CD14-positive monocyte (primary cell): ENCODE data around the gene SYMPK. TPM values are rescaled to one million over a fixed set of nuclear protein-coding genes. Genes with fewer than 3 reads are reported as not detected.

Experiments used
- DNase-seq, 3 donors: peaks; one replicate each; pipeline ENCODE4 v3.0.0-alpha.2; 2011 to 2022
- H2AFZ ChIP-seq: 2 replicates; pipeline ENCODE4 v1.6.0; 2012; ENCODE audit warnings: mild to moderate bottlenecking, low read depth, low read length, inconsistent platforms; ENCODE audit not compliant: insufficient read depth, poor library complexity, severe bottlenecking
- H3K27ac ChIP-seq, 2 donors: 1 replicate in 1 of 2; 2 replicates in 1 of 2; pipeline ENCODE4 v1.5.1; 2012 to 2013; ENCODE audit warnings: low read length in 2 of 2, control low read depth in 1 of 2, inconsistent platforms in 1 of 2, low read depth in 1 of 2, mild to moderate bottlenecking in 1 of 2
- H3K27me3 ChIP-seq, 2 donors: one replicate each; pipeline versions ENCODE4 v1.6.0 to v1.6.1; 2011 to 2013; ENCODE audit warnings: low read length in 2 of 2; ENCODE audit not compliant: control insufficient read depth in 2 of 2, insufficient read depth in 2 of 2
- H3K36me3 ChIP-seq, 2 donors: replicated peaks in 1 of 2; 1 replicate in 1 of 2; 2 replicates in 1 of 2; pipeline versions ENCODE4 v1.5.1 to v1.6.1; 2012 to 2013; ENCODE audit warnings: low read length in 2 of 2, control low read depth in 1 of 2, inconsistent platforms in 1 of 2, mild to moderate bottlenecking in 1 of 2; ENCODE audit not compliant: insufficient read depth in 2 of 2, control insufficient read depth in 1 of 2
- H3K4me1 ChIP-seq, 2 donors: 1 replicate in 1 of 2; 2 replicates in 1 of 2; pipeline versions ENCODE4 v1.5.1 to v1.6.1; 2012 to 2013; ENCODE audit warnings: low read length in 2 of 2, control low read depth in 1 of 2, inconsistent platforms in 1 of 2, mild to moderate bottlenecking in 1 of 2, moderate library complexity in 1 of 2; ENCODE audit not compliant: insufficient read depth in 2 of 2, control insufficient read depth in 1 of 2
- H3K4me2 ChIP-seq: replicated peaks from 2 replicates; pipeline ENCODE3; 2012; ENCODE audit warnings: low read length, moderate library complexity, mild to moderate bottlenecking; ENCODE audit not compliant: poor library complexity, severe bottlenecking; ENCODE audit errors: extremely low read depth
- H3K4me3 ChIP-seq, 3 experiments: fragments of 200-600 bp in 1 of 3; sonication (generic) in 1 of 3; replicated peaks in 1 of 3; 1 replicate in 2 of 3; 2 replicates in 1 of 3; pipeline ENCODE4 v1.5.1; 2011 to 2013; ENCODE audit warnings: low read length in 3 of 3, mild to moderate bottlenecking in 3 of 3, control low read depth in 2 of 3, low read depth in 2 of 3, inconsistent platforms in 1 of 3, moderate library complexity in 1 of 3
- H3K79me2 ChIP-seq: 2 replicates; pipeline ENCODE4 v1.6.0; 2012; ENCODE audit warnings: mild to moderate bottlenecking, control low read depth, inconsistent platforms, low read length, moderate library complexity; ENCODE audit not compliant: insufficient read depth
- H3K9ac ChIP-seq: 2 replicates; pipeline ENCODE4 v1.6.0; 2017; ENCODE audit warnings: low read length, mild to moderate bottlenecking; ENCODE audit not compliant: insufficient read depth, poor library complexity, severe bottlenecking
- H3K9me3 ChIP-seq, 2 donors: replicated peaks in 1 of 2; 1 replicate in 1 of 2; 2 replicates in 1 of 2; pipeline versions ENCODE4 v1.5.1 to v1.6.1; 2012 to 2013; ENCODE audit warnings: low read length in 2 of 2, control low read depth in 1 of 2; ENCODE audit not compliant: control insufficient read depth in 1 of 2, insufficient read depth in 1 of 2
- H4K20me1 ChIP-seq: 2 replicates; pipeline ENCODE4 v1.6.0; 2012; ENCODE audit warnings: mild to moderate bottlenecking, low read length, control low read depth, moderate library complexity; ENCODE audit not compliant: insufficient read depth
- H3K27ac Mint-ChIP-seq, 7 donors: one replicate each; pipeline ENCODE4 v1.8.0; 2020; ENCODE audit warnings: mild to moderate bottlenecking in 7 of 7, mixed read lengths in 7 of 7, moderate library complexity in 6 of 7, inconsistent platforms in 2 of 7
- H3K27me3 Mint-ChIP-seq, 3 donors: one replicate each; pipeline ENCODE4 v1.8.0; 2021 to 2022; ENCODE audit warnings: low read depth in 3 of 3, mild to moderate bottlenecking in 3 of 3, mixed read lengths in 3 of 3, moderate library complexity in 3 of 3, inconsistent platforms in 1 of 3
- H3K36me3 Mint-ChIP-seq, 2 donors: one replicate each; pipeline ENCODE4 v1.8.0; 2020; ENCODE audit warnings: mixed read lengths in 2 of 2, inconsistent platforms in 1 of 2, mild to moderate bottlenecking in 1 of 2
- H3K4me1 Mint-ChIP-seq: one replicate; pipeline ENCODE4 v1.8.0; 2020; ENCODE audit warnings: mild to moderate bottlenecking, mixed read lengths
- H3K4me3 Mint-ChIP-seq, 2 donors: one replicate each; pipeline ENCODE4 v1.8.0; 2020; ENCODE audit warnings: mild to moderate bottlenecking in 2 of 2, mixed read lengths in 2 of 2, moderate library complexity in 1 of 2
- H3K9me3 Mint-ChIP-seq, 7 donors: one replicate each; pipeline ENCODE4 v1.8.0; 2020 to 2022; ENCODE audit warnings: mixed read lengths in 7 of 7, mild to moderate bottlenecking in 6 of 7, moderate library complexity in 6 of 7, inconsistent platforms in 2 of 7
- WGBS: methylation state at CpG from one replicate; pipeline ENCODE4 v1.1.5; 2013; ENCODE audit warnings: missing lambda C conversion rate; ENCODE audit not compliant: insufficient coverage; 5-methylcytosine and 5-hydroxymethylcytosine counted together
- intact Hi-C, 2 donors: fragments of 100-400 bp; cut with micrococcal nuclease; formaldehyde crosslinking; loops; one replicate each; pipeline versions ENCODE4 v1.15.0 to v1.15.1; 2023
- polyA plus RNA-seq, 3 donors: library from polyadenylated mRNA; depleted of rRNA in 1 of 3; unstranded in 2 of 3; stranded (reverse) in 1 of 3; fragments of 300-500 nt in 2 of 3; fragments of >200 nt in 1 of 3; fragmentation: Illumina TruSeq in 2 of 3; gene quantifications; 1 replicate in 2 of 3; 2 replicates in 1 of 3; pipeline ENCODE4 v1.2.3, GENCODE V29; 2012 to 2021
- TF ChIP-seq, protein P1 (sequence below): fragments of 200-600 bp; IDR thresholded peaks from one replicate; pipeline ENCODE4 v1.8.0; 2022; ENCODE audit warnings: antibody characterized with exemption, mild to moderate bottlenecking

SYMPK gene
- polyA plus RNA-seq, 3 donors, result 5.6 to 96.1 (median 15.7) TPM

DNA sequence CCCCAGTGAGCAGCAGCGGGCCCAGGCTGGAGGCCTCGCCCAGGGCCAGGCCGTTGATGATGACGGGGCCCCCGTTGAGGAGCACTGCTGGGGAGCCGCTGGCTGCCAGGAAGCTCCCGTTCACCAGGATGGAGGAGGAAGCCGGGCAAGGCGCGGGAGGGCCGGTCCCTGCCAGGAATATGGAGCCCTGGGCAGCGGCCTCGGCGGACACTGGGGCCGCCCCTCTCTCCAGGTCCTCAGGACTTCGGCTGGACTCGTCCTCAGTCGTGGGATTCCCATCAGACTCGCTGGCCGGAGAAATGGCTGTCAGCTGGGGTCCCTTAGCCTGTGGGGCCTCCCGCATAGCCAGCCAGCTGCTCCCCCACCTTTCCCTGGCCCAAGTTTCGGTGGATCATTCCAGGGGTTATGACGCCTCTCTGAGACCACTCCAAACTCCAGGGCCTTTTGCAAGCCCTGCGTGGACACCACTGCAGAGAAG, 96.0 kb downstream of the SYMPK start:
- Mint-ChIP-seq H3K36me3 (peaks cover 4 to 6% of the 10 kb centered on the region in 2 donors), H3K27ac (no peak overlapping the region), H3K4me3 (peak overlapping the region in 1 of 2 donors; percentile 71), H3K27me3 (peaks cover 64 to 97% (median 77%) of the 10 kb centered on the region in 3 donors), H3K9me3 (peaks cover 0 to 20% (median 11%) of the 10 kb centered on the region in 7 donors), H3K4me1 (peaks cover 22% of the 10 kb centered on the region)
- H3K9ac ChIP-seq, result no peak overlapping the region
- H3K4me3 ChIP-seq, result no peak overlapping the region
- H3K9me3 ChIP-seq, result peaks cover 6 to 7% of the 10 kb centered on the region in 2 donors
- H3K27me3 ChIP-seq, result peaks cover 36 to 84% of the 10 kb centered on the region in 2 donors
- WGBS, result 88% methylated on average over 23 of the region's 24 CpGs
- peaks cover 29% of the 10 kb centered on the region for H4K20me1 ChIP-seq
- TF ChIP-seq, protein P1, sequence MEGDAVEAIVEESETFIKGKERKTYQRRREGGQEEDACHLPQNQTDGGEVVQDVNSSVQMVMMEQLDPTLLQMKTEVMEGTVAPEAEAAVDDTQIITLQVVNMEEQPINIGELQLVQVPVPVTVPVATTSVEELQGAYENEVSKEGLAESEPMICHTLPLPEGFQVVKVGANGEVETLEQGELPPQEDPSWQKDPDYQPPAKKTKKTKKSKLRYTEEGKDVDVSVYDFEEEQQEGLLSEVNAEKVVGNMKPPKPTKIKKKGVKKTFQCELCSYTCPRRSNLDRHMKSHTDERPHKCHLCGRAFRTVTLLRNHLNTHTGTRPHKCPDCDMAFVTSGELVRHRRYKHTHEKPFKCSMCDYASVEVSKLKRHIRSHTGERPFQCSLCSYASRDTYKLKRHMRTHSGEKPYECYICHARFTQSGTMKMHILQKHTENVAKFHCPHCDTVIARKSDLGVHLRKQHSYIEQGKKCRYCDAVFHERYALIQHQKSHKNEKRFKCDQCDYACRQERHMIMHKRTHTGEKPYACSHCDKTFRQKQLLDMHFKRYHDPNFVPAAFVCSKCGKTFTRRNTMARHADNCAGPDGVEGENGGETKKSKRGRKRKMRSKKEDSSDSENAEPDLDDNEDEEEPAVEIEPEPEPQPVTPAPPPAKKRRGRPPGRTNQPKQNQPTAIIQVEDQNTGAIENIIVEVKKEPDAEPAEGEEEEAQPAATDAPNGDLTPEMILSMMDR, result no peak
- no peak overlapping the region for H3K4me2 ChIP-seq
- intact Hi-C loops, result no loop called here
- no peaks in the 10 kb centered on the region for H3K79me2 ChIP-seq
- no peak for DNase-seq
- no peak overlapping the region for H2AFZ ChIP-seq
- H3K4me1 ChIP-seq, result peaks cover 27 to 35% of the 10 kb centered on the region in 2 donors
- H3K36me3 ChIP-seq, result no peaks in the 10 kb centered on the region
- H3K27ac ChIP-seq, result no peak overlapping the region

- H3K36me3 ChIP-seq, result no peaks in the 10 kb centered on the region
- intact Hi-C loops, result no loop called here
- H3K27ac Mint-ChIP-seq, result no peak overlapping the region
- H3K4me2 ChIP-seq, result no peak overlapping the region
- H3K9me3 ChIP-seq, result peaks cover 3 to 7% of the 10 kb centered on the region in 2 donors
- H3K27me3 Mint-ChIP-seq, result peaks cover 66 to 97% (median 79%) of the 10 kb centered on the region in 3 donors
- H3K4me1 ChIP-seq, result peaks cover 27 to 35% of the 10 kb centered on the region in 2 donors
- DNase-seq, result no peak
- no peak overlapping the region for H2AFZ ChIP-seq
- H3K36me3 Mint-ChIP-seq, result peaks cover 4 to 6% of the 10 kb centered on the region in 2 donors
- H3K27ac ChIP-seq, result no peak overlapping the region
- H3K4me1 Mint-ChIP-seq, result peaks cover 22% of the 10 kb centered on the region
- 97% methylated on average over 15 of the region's 17 CpGs for WGBS
- H4K20me1 ChIP-seq, result peaks cover 24% of the 10 kb centered on the region
- H3K4me3 Mint-ChIP-seq, result no peak overlapping the region
- TF ChIP-seq, protein P1, result no peak
- H3K9me3 Mint-ChIP-seq, result peaks cover 0 to 20% (median 8%) of the 10 kb centered on the region in 7 donors
- no peak overlapping the region for H3K9ac ChIP-seq
- H3K27me3 ChIP-seq, result peaks cover 31 to 83% of the 10 kb centered on the region in 2 donors
- no peaks in the 10 kb centered on the region for H3K79me2 ChIP-seq
- H3K4me3 ChIP-seq, result no peak overlapping the region
Measured at GRCh38 chr19:45766296-45766868, 96.6 kb downstream of the SYMPK start.
